Activated naive CD4-positive, alpha-beta T cell treated with anti-CD3 and anti-CD28 coated beads, Interleukin-2, amount 10 ng/mL, durations not matched to agents 7 days and 5 days (primary cell): ENCODE results near the gene PALLD.
"Not testable (repeated sequence)": the region's sequence is repeated elsewhere in the genome, so short reads cannot be mapped to it uniquely, and the experiment has no call there.

Experiments used
- CTCF ChIA-PET: fragments of 350-600 bp; sonication (Branson Sonifier 250); formaldehyde crosslinking; loops from one replicate; lab custom pipeline; 2021; ENCODE audit warnings: antibody characterized with exemption; lab: Charles Lee
- DNase-seq: peaks from one replicate; pipeline ENCODE4 v3.0.0-alpha.2; 2020
- H3K27ac Mint-ChIP-seq: one replicate; pipeline ENCODE4 v1.8.0; 2021; ENCODE audit warnings: mild to moderate bottlenecking, moderate library complexity, mixed read lengths
- H3K27me3 Mint-ChIP-seq: one replicate; pipeline ENCODE4 v1.8.0; 2021; ENCODE audit warnings: mild to moderate bottlenecking, mixed read lengths
- H3K36me3 Mint-ChIP-seq: one replicate; pipeline ENCODE4 v1.8.0; 2021; ENCODE audit warnings: mixed read lengths
- H3K4me1 Mint-ChIP-seq: one replicate; pipeline ENCODE4 v1.8.0; 2021; ENCODE audit warnings: mixed read lengths
- H3K4me3 Mint-ChIP-seq: one replicate; pipeline ENCODE4 v1.8.0; 2021; ENCODE audit warnings: mild to moderate bottlenecking, moderate library complexity, mixed read lengths
- H3K9me3 Mint-ChIP-seq: one replicate; pipeline ENCODE4 v1.8.0; 2021; ENCODE audit warnings: mixed read lengths

The PALLD gene

DNA sequence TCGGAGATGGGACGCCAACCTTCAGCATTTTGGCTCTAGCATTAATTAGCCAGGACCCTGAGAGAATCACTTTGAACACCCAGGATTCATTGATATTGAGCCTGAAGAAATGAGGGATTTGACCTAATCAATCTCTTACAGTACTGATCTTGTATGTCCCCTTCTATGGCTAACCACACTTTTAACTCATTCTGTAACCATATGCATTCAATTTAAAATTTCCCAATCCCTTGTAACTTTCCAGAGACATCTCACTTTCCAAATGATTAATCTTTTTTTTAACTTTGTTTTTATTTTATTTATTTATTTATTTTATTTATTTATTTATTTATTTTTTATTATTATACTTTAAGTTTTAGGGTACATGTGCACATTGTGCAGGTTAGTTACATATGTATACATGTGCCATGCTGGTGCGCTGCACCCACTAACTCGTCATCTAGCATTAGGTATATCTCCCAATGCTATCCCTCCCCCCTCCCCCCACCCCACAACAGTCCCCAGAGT, 205.8 kb downstream of the PALLD start:
- H3K4me1 Mint-ChIP-seq, DNase-seq, H3K9me3 Mint-ChIP-seq, H3K27ac Mint-ChIP-seq, H3K4me3 Mint-ChIP-seq, H3K36me3 Mint-ChIP-seq, H3K27me3 Mint-ChIP-seq, CTCF ChIA-PET: not testable (repeated sequence)

DNA sequence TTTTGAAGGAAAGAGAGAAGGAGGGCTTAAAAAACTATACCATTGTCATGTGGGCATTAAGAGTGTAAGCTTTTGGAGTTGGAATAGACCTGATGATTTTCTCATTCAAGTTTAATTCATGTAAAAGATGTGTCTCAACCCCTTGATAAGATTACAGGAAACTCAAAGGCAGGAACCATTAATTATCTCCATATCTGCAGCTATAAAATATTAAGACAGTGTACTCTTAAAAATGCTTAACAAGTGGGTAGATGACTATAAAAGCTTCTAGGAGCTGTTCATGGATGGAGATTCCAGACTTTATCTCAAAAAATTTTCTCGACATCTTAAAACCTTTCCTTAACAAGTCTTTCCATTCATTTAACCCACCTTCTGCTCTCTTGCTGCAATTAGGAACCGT, 208.3 kb downstream of the PALLD start:
- CTCF ChIA-PET, result no interaction called here
- DNase-seq, result no peak
- no peaks in the 10 kb centered on the region for H3K9me3 Mint-ChIP-seq
- no peaks in the 10 kb centered on the region for H3K36me3 Mint-ChIP-seq
- H3K27me3 Mint-ChIP-seq, result no peaks in the 10 kb centered on the region
- H3K4me3 Mint-ChIP-seq, result no peak overlapping the region
- H3K4me1 Mint-ChIP-seq, result no peaks in the 10 kb centered on the region
- H3K27ac Mint-ChIP-seq, result no peak overlapping the region

DNA sequence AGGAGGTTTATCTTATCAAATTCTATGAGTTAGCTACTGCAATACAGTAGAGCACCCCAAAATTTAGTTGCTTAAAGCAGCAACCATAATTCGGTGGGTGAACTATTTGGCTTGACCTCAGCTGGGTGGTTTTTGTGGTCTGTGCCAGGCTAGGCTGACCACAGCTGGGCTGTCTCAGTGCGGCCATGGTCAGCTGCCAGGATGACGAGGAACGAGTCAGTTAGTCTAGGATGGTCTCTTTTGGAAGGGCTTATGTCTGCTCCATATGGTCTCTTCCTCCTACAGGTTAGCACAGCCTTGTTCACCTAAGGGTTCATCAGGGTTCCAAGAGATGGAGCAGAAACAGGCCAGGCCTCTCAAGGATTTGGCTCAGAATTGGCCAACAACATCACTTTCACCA, 210.4 kb downstream of the PALLD start:
- Mint-ChIP-seq H3K4me3 (no peak overlapping the region), H3K36me3 (no peaks in the 10 kb centered on the region), H3K27ac (no peak overlapping the region), H3K9me3 (no peaks in the 10 kb centered on the region), H3K27me3 (no peaks in the 10 kb centered on the region), H3K4me1 (no peaks in the 10 kb centered on the region)
- CTCF ChIA-PET, result interaction anchor here (7.6 kb wide), 1 partner anchor 214 kb away, joined by 67 read pairs; no protein-coding TSS in a partner anchor
- no peak for DNase-seq

DNA sequence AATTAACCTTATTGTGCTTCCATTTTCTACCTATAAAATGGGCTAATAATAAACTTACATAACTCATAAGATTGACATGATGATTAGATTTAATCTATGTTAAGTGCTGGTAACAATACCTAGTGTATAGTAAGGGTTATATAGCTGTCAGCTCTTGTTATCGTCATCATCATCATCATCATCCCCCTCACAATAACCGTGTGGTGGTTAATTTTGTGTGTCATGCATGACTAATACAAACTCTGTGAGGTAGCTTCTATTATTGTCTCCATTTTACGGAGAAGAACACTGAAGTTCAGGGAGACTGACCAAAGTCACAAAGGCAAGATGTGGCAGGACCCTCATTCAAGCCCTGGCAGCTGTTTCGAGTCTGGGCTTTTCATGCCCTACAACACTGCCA, 211.3 kb downstream of the PALLD start:
- Mint-ChIP-seq H3K27ac (no peak overlapping the region), H3K4me3 (no peak overlapping the region), H3K36me3 (no peaks in the 10 kb centered on the region), H3K4me1 (no peaks in the 10 kb centered on the region), H3K27me3 (no peaks in the 10 kb centered on the region), H3K9me3 (no peaks in the 10 kb centered on the region)
- no peak for DNase-seq
- CTCF ChIA-PET, result interaction anchor here (7.6 kb wide), 1 partner anchor 213 kb away, joined by 67 read pairs; no protein-coding TSS in a partner anchor

DNA sequence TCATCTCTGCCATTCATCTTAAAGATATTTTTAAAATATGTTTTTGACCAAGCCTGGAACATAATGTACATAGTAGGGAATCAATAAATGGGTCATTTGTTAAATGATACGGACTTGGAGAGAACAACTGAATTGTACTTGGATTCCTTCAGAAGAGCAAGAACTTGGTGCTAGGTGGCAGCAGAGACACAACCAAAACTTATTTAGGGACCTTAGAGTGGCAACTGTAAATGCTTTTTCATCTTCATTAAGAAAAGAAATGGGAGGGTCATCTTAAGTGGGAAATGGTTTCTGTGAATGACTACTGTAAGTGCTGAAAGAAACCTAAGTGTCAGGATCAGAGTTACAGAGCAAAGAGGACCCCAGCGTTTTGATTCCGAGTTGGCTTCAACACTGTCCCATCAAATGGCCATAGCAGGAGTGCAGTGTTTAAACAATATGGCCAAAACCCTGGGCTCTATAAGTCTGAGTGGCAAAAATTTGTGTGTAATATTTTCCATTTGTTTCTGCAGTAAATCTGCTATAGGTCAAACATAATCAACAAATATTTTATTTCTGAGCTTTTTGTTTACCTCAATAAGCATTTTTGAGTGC, 213.6 kb downstream of the PALLD start:
- CTCF ChIA-PET, result interaction anchor here (0.7 to 7.6 kb wide), 8 partner anchors 9 to 222 kb away, joined by 3 to 67 read pairs (median 4); no protein-coding TSS in a partner anchor
- no peaks in the 10 kb centered on the region for H3K4me1 Mint-ChIP-seq
- no peak overlapping the region for H3K27ac Mint-ChIP-seq
- no peaks in the 10 kb centered on the region for H3K36me3 Mint-ChIP-seq
- no peak overlapping the region for H3K4me3 Mint-ChIP-seq
- DNase-seq, result no peak
- no peaks in the 10 kb centered on the region for H3K9me3 Mint-ChIP-seq
- H3K27me3 Mint-ChIP-seq, result no peaks in the 10 kb centered on the region

DNA sequence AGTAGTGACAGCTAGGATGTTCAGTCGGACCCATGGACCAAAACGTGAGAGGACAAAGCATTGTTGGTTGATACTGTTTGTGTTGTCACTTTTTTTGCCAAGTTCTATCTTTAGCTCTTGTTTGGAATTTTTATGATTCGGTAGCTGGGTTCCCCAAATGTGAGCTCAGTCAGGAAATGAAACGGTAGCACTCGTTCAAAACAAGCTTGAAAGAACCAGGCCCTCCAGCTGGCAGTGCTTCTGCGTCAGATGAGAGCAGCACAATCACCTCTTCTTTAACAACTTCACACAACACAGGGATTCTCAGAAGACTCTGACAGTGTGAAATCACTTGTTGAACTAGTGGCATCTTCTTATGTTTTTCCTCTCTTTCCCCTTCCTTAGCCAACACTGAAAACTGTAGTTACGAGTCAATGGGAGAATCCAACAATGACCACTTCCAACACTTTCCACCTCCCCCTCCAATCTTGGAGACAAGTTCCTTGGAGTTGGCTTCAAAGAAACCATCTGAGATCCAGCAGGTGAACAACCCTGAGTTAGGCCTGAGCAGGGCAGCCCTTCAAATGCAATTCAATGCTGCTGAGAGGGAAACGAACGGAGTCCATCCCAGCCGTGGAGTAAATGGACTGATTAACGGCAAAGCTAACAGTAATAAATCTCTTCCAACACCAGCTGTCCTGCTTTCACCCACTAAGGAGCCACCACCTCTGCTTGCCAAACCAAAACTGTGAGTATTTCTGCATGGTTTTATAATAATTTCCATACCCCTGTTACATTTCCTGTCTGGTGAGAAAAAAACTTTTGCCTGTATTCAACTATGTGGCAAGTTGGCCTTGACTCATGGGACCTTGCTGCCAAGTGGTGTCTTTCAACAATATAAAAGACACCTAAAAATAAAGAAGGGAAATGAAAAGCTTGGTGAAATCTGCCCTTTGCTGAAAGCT, 214.6 kb downstream of the PALLD start:
- CTCF ChIA-PET, result interaction anchor here (0.8 to 7.6 kb wide), 7 partner anchors 8 to 221 kb away, joined by 3 to 67 read pairs (median 3); no protein-coding TSS in a partner anchor

DNA sequence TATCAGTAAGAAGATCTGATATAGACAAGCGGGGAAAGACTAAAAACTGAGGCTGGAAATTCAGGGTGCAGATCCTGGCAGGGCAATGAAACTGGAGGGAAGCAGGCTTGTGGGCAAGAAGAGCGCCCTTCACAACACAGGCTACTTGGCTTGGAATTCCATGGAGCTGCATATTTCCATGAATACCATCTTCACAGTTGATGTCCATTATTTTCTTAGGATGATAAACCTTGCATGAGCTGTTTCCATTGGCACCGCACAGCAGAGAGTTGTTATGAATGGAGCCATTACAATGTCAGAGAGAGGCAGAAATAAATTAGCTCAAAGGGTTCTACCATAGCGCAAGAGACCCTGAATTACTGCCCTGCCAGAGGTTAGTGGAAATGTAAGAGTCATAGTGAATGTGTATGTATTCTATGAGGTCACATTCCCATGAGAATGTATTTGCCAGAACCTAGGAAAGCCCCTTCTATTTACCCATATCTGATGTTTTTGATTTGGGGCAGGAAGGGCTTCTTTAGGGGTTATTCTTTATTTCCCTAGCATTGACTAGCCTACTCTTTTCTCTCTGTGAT, 215.6 kb downstream of the PALLD start:
- no peak overlapping the region for H3K4me3 Mint-ChIP-seq
- CTCF ChIA-PET, result interaction anchor here (0.9 to 7.6 kb wide), 4 partner anchors 162 to 220 kb away, joined by 3 to 67 read pairs (median 3); no protein-coding TSS in a partner anchor
- DNase-seq, result no peak
- no peaks in the 10 kb centered on the region for H3K27me3 Mint-ChIP-seq
- H3K9me3 Mint-ChIP-seq, result no peaks in the 10 kb centered on the region
- H3K36me3 Mint-ChIP-seq, result no peaks in the 10 kb centered on the region
- no peaks in the 10 kb centered on the region for H3K4me1 Mint-ChIP-seq
- H3K27ac Mint-ChIP-seq, result no peak overlapping the region

More for the DNA sequence above, 214.6 kb downstream of the PALLD start:
- no peaks in the 10 kb centered on the region for H3K27me3 Mint-ChIP-seq
- H3K9me3 Mint-ChIP-seq, result no peaks in the 10 kb centered on the region
- no peak overlapping the region for H3K27ac Mint-ChIP-seq
- no peak overlapping the region for H3K4me3 Mint-ChIP-seq
- H3K4me1 Mint-ChIP-seq, result no peaks in the 10 kb centered on the region
- H3K36me3 Mint-ChIP-seq, result no peaks in the 10 kb centered on the region
- DNase-seq, result no peak

DNA sequence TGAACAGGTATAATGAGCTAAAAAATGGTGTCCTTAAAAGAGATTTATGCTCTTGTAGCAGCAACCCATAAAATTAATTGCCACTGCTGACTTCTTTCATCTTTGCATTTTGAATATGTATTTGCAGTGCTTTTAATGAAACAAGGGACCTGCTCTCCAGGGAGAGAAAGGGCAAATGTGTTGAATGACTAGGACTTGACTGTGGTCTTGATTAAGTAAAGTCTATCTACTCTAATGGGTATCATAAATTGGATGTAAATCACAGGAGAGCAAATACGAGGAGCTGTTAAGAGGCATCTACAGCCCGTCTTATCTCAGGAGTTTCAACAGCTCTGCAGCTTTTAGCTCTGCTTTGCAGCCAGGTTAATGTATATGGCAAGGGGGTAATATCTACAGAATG, 216.4 kb downstream of the PALLD start:
- CTCF ChIA-PET, result interaction anchor here (7.6 kb wide), 1 partner anchor 208 kb away, joined by 67 read pairs; no protein-coding TSS in a partner anchor
- no peak overlapping the region for H3K27ac Mint-ChIP-seq
- H3K27me3 Mint-ChIP-seq, result no peaks in the 10 kb centered on the region
- H3K36me3 Mint-ChIP-seq, result no peaks in the 10 kb centered on the region
- H3K4me1 Mint-ChIP-seq, result no peaks in the 10 kb centered on the region
- no peaks in the 10 kb centered on the region for H3K9me3 Mint-ChIP-seq
- no peak overlapping the region for H3K4me3 Mint-ChIP-seq
- DNase-seq, result no peak

DNA sequence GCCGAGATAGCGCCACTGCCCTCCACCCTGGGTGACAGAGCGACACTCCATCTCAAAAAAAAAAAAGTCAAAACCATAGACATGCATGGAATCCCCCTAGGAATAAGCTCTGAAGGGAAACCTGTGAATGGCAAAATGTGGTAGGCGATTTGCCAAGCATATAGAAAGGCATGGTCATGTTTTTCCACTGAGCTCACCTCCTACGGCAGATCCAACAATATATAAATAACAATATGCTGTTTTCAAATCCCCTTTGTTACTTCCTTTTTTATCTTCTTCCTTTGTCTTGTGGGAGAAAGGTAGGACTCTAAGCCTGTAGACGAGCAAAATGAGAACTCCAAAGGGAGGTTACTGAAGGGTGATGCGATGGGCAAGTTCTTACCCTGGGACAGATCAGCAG, 219.0 kb downstream of the PALLD start:
- no peak overlapping the region for H3K27ac Mint-ChIP-seq
- no peaks in the 10 kb centered on the region for H3K36me3 Mint-ChIP-seq
- no peaks in the 10 kb centered on the region for H3K4me1 Mint-ChIP-seq
- H3K4me3 Mint-ChIP-seq, result no peak overlapping the region
- DNase-seq, result no peak
- H3K9me3 Mint-ChIP-seq, result no peaks in the 10 kb centered on the region
- CTCF ChIA-PET, result interaction anchor here (0.6 kb wide), 1 partner anchor 116 kb away, joined by 3 read pairs; no protein-coding TSS in a partner anchor
- no peaks in the 10 kb centered on the region for H3K27me3 Mint-ChIP-seq

DNA sequence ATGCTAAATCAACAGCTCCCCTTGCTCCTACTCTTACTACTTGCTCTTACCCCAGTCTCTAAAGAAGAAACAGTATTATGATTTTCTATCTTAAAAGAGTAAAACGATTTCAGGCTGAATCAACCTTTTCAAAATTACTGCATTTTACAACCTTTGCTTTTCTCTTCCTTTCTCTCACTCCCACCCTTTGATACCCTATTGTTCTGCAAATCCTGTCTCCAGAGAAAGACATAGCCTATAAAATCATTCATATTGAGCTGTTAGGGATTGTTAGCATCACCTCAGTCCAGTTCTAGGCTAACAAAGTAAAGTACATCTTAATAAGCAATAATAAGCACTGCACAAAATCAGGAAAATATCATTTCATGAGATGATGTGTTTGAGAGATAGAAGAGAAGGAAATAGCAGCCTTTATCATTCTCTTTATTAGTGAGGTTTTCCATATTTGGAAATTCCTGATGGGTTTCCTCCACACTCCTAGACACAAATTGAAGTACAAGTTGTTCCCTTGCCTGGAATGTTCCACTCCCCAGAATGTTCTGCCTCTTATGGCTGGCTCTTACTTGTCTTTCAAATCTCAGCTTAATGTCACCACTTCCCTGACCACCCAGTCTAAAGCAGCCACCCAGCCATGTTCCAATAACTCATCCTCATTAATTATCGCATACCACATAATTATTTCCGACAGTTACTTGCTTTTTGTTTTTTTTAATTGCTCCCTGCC, 219.7 kb downstream of the PALLD start:
- CTCF ChIA-PET, result interaction anchor here (0.6 kb wide), 1 partner anchor 115 kb away, joined by 3 read pairs; no protein-coding TSS in a partner anchor
- no peaks in the 10 kb centered on the region for H3K9me3 Mint-ChIP-seq
- DNase-seq, result no peak
- H3K4me3 Mint-ChIP-seq, result no peak overlapping the region
- H3K36me3 Mint-ChIP-seq, result no peaks in the 10 kb centered on the region
- H3K4me1 Mint-ChIP-seq, result peaks cover under 1% of the 10 kb centered on the region
- no peaks in the 10 kb centered on the region for H3K27me3 Mint-ChIP-seq
- H3K27ac Mint-ChIP-seq, result no peak overlapping the region

DNA sequence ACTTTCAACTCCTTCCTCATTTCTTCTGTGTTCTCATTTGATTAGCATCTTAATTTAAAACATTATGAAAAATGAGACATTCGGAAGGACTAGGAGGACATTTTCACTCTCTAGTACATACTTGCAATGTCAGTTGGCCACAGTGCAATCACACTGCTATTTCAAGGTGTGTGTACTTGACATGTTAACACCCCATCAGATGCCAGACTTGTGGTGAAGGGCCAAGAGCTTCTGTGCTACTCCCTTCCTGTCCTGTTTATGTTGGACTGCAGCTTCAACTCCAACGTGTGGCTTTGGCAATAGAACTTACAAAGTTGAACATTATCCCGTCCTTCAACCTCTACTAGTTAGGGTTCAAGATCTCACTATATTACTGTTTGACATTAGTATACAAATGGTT, 221.0 kb downstream of the PALLD start:
- Mint-ChIP-seq H3K4me3 (no peak overlapping the region), H3K27ac (no peak overlapping the region), H3K9me3 (no peaks in the 10 kb centered on the region), H3K27me3 (no peaks in the 10 kb centered on the region), H3K4me1 (peaks cover 9% of the 10 kb centered on the region), H3K36me3 (no peaks in the 10 kb centered on the region)
- CTCF ChIA-PET, result interaction anchor here (1.5 kb wide), 1 partner anchor 201 kb away, joined by 4 read pairs; no protein-coding TSS in a partner anchor
- no peak for DNase-seq

DNA sequence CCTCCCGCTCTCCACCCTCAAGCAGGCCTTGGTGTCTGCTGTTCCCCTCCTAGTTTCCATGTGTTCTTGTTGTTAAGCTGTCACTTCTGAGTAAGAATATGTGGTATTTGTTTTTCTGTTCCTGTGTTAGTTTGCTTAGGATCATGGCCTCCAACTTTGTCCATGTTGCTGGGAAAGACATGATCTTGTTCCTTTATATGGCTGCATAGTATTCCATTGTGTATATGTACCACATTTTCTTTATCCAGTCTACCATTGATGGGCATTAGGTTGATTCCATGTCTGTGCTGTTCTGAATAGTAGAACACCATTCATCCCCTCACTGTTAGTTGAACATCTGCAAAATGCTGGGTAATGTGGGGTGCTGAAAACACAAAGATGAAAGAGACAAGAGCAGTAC, 222.9 kb downstream of the PALLD start:
- H3K4me1 Mint-ChIP-seq, result peaks cover 16% of the 10 kb centered on the region
- no peaks in the 10 kb centered on the region for H3K36me3 Mint-ChIP-seq
- CTCF ChIA-PET, result interaction anchor here (0.7 kb wide), 1 partner anchor 9 kb away, joined by 3 read pairs; no protein-coding TSS in a partner anchor
- no peak for DNase-seq
- H3K27me3 Mint-ChIP-seq, result no peaks in the 10 kb centered on the region
- no peak overlapping the region for H3K27ac Mint-ChIP-seq
- H3K4me3 Mint-ChIP-seq, result no peak overlapping the region
- H3K9me3 Mint-ChIP-seq, result no peaks in the 10 kb centered on the region

DNA sequence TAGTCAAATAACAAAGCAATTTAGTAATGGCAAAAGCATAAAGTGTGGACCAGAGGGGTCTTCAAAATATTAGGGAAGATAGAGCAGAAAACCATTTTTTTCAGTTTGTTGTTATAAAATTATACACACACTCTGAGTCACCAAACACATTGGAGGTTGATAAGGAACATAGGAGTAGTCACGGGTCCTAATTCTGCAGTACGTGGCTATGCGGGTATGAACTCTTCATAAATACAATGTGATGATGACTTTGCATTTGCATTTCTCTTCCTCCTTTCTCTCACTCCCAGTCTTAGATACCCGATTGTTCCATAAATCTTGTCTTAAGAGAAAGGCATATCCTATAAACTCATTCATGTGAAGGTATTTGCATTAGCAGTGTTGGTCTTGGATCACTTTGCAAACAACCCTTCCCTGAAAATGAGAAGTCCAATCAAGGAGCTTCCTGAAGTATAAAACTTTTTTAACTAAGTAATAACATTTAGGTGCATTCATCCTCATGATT, 223.6 kb downstream of the PALLD start:
- no peaks in the 10 kb centered on the region for H3K9me3 Mint-ChIP-seq
- DNase-seq, result no peak
- H3K27me3 Mint-ChIP-seq, result no peaks in the 10 kb centered on the region
- CTCF ChIA-PET, result interaction anchor here (1.1 kb wide), 1 partner anchor 203 kb away, joined by 3 read pairs; no protein-coding TSS in a partner anchor
- H3K27ac Mint-ChIP-seq, result no peak overlapping the region
- no peaks in the 10 kb centered on the region for H3K36me3 Mint-ChIP-seq
- H3K4me3 Mint-ChIP-seq, result no peak overlapping the region
- peaks cover 16% of the 10 kb centered on the region for H3K4me1 Mint-ChIP-seq
